Stomach (tissue), 9 donors: ENCODE data around the gene IL23A. TPM values are rescaled to one million over a fixed set of nuclear protein-coding genes. Genes with fewer than 3 reads are reported as not detected.
A peak's percentile ranks its signal among the peaks of the same experiment; 100 is the strongest.

Source experiments
- DNase-seq, 2 donors: peaks; one replicate each; pipeline versions ENCODE4 v3.0.0 to v3.0.0-alpha.2; 2013 to 2019
- H3K27ac ChIP-seq, 5 donors: fragments of 200-600 bp in 4 of 5; sonication (generic) in 4 of 5; one replicate each; pipeline ENCODE4 v1.5.1; 2013 to 2019; ENCODE audit warnings: mild to moderate bottlenecking in 1 of 5, moderate library complexity in 1 of 5
- H3K27me3 ChIP-seq, 3 donors: fragments of 200-600 bp; sonication (generic); one replicate each; pipeline ENCODE4 v1.5.1; 2017 to 2019; ENCODE audit warnings: mixed run types in 1 of 3
- H3K36me3 ChIP-seq, 4 donors: fragments of 200-600 bp; sonication (generic); 1 replicate in 3 of 4; 2 replicates in 1 of 4; pipeline ENCODE4 v1.5.1; 2016 to 2019
- H3K4me1 ChIP-seq, 4 donors: fragments of 200-600 bp; sonication (generic); one replicate each; pipeline ENCODE4 v1.5.1; 2016 to 2019
- H3K4me3 ChIP-seq, 4 donors: fragments of 200-600 bp; sonication (generic) in 3 of 4; one replicate each; pipeline ENCODE4 v1.5.1; 2016 to 2019; ENCODE audit warnings: mild to moderate bottlenecking in 1 of 4
- H3K9me3 ChIP-seq, 4 donors: fragments of 200-600 bp; sonication (generic); one replicate each; pipeline ENCODE4 v1.5.1; 2016 to 2019
- EP300 ChIP-seq: sonication (generic); formaldehyde crosslinking; IDR thresholded peaks from one replicate; pipeline ENCODE4 v1.6.1; 2017; ENCODE audit warnings: antibody characterized with exemption
- POLR2A ChIP-seq, 4 donors: fragments of 450-650 bp; IDR thresholded peaks; one replicate each; pipeline ENCODE4 v1.6.1; 2016; ENCODE audit warnings: antibody characterized with exemption in 4 of 4, control low read depth in 2 of 4, mild to moderate bottlenecking in 1 of 4, moderate library complexity in 1 of 4
- POLR2AphosphoS5 ChIP-seq, 3 donors: sonication (generic); formaldehyde crosslinking; IDR thresholded peaks; one replicate each; pipeline ENCODE4 v1.6.1; 2016; ENCODE audit warnings: antibody characterized with exemption in 3 of 3
- WGBS, 5 donors: extraction: QIAGEN DNeasy Blood & Tissue Kit in 3 of 5; methylation state at CpG; one replicate each; pipeline versions ENCODE4 v1.1.5 to v1.1.7; 2013 to 2018; 5-methylcytosine and 5-hydroxymethylcytosine counted together
- intact Hi-C: fragments of 100-400 bp; cut with DNase I; formaldehyde crosslinking; loops from one replicate; pipeline ENCODE4 v1.15.1; 2023; ENCODE audit warnings: low total_unique reads
- polyA plus RNA-seq, 3 donors: library from polyadenylated mRNA; stranded (reverse); fragments of 200-250 nt; gene quantifications; one replicate each; pipeline ENCODE4 v1.2.3, GENCODE V29; 2013
- total RNA-seq, 5 donors: library from RNA; depleted of rRNA; stranded (reverse); fragments of >200 nt; gene quantifications; one replicate each; pipeline versions ENCODE4 v1.1.0 to v1.2.3, GENCODE V29; 2014 to 2016
- TF ChIP-seq, protein P1 (sequence below), 7 experiments: fragments of 450-650 bp in 4 of 7; fragments of 200-600 bp in 3 of 7; sonication (generic) in 3 of 7; IDR thresholded peaks; one replicate each; pipeline ENCODE4 v1.5.1; 2016 to 2019; ENCODE audit warnings: antibody characterized with exemption in 7 of 7, control low read depth in 2 of 7, mild to moderate bottlenecking in 1 of 7
- donor health status: healthy with polysubstance abuse.
- donor health status: Bipolar disorder and iron deficiency.
- donor health status: healthy.

The IL23A gene
- total and polyA plus RNA-seq, 8 donors: 0.56 to 1.9 (median 1.1) TPM; not detected in 5

DNA sequence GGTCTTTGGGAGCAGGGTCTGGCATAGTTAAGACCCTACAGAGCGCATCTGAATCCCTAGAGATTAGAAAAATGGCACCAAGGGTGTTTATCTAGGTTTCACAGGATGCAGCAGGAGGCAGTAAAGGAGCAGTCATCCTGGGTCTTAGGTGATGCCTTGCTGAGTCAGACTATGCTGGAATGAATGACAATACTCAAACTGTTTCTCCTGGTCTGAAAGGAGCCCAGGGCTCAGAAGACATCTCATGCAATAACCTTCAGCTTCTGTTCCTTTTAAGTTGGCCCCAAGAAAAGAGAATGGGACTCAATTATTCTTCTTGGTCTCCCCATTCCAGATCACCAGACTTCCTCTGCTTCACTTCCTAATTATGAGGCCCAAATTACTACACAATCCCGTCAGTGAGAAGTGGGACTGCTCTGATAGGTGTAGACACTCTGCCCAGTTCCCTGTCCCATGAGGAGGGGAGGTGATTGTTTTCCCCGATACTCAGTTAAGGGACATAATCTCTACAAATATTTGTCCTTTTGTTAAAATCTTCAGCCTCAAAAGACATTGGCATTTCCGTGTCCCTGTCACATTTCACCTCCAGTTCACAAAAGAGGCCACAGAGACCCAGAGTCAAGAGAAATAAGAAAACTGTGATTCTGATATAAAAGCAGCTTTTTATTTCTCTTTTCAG lies 38.8 kb downstream of the IL23A start:
- Histone ChIP-seq H3K4me3 (no peak overlapping the region), H3K36me3 (no peaks in the 10 kb centered on the region), H3K27me3 (no peaks in the 10 kb centered on the region), H3K9me3 (no peaks in the 10 kb centered on the region), H3K27ac (no peak overlapping the region), H3K4me1 (no peaks in the 10 kb centered on the region)
- WGBS, 5 donors: 57 to 70% (median 65%) methylated on average over 4 of the region's 4 CpGs
- intact Hi-C loops: no loop called here
- DNase-seq: no peak
- no peak for TF ChIP-seq POLR2A (IDR thresholded peaks at IDR 0.05)
- TF ChIP-seq, protein P1, sequence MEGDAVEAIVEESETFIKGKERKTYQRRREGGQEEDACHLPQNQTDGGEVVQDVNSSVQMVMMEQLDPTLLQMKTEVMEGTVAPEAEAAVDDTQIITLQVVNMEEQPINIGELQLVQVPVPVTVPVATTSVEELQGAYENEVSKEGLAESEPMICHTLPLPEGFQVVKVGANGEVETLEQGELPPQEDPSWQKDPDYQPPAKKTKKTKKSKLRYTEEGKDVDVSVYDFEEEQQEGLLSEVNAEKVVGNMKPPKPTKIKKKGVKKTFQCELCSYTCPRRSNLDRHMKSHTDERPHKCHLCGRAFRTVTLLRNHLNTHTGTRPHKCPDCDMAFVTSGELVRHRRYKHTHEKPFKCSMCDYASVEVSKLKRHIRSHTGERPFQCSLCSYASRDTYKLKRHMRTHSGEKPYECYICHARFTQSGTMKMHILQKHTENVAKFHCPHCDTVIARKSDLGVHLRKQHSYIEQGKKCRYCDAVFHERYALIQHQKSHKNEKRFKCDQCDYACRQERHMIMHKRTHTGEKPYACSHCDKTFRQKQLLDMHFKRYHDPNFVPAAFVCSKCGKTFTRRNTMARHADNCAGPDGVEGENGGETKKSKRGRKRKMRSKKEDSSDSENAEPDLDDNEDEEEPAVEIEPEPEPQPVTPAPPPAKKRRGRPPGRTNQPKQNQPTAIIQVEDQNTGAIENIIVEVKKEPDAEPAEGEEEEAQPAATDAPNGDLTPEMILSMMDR (IDR thresholded peaks at IDR 0.05): no peak

DNA sequence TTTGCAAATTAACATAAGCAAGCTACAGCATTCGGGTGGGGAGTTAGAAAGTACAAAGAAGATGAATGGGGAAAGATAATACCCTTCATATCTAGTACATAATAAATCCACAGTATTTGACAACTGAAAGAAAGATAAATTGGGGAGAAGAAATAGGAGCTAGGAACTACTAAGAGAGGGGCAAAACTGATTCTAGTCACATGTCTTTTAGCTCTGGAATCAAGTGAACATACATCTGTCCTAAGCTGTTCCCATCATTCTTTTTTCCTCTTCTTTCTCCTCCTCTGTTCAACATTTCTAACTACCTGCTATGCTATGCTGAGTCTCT lies 39.3 kb downstream of the IL23A start:
- Histone ChIP-seq H3K4me1 (no peaks in the 10 kb centered on the region), H3K9me3 (no peaks in the 10 kb centered on the region), H3K27me3 (no peaks in the 10 kb centered on the region), H3K27ac (no peak overlapping the region), H3K36me3 (no peaks in the 10 kb centered on the region), H3K4me3 (no peak overlapping the region)
- intact Hi-C loops: no loop called here
- TF ChIP-seq, protein P1 (IDR thresholded peaks at IDR 0.05): no peak
- no peak for TF ChIP-seq POLR2AphosphoS5 (IDR thresholded peaks at IDR 0.05)
- TF ChIP-seq EP300: no peak
- no peak for TF ChIP-seq POLR2A (IDR thresholded peaks at IDR 0.05)
- WGBS, 5 donors: 21 to 36% (median 24%) methylated on average over 1 of the region's 1 CpG
- no peak for DNase-seq

DNA sequence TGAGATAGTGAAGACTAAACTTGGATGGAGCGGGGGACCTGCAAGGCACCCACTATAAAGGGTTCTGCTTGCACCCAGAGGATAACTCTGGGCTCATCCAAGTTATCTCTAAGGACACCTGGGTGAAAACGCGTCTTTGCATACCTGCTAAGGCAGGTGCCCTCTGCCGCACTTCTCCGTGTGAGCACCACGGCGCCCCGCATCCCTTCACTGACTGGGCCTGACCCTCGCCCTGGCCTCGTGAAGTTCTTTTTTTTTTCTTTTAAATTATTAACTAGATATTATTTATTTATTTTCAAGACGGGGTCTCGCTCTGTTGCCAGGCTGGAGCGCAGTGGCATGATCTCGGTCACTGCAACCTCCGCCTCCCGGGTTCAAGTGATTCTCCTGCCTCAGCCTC lies 43.9 kb downstream of the IL23A start:
- no peak for DNase-seq
- Histone ChIP-seq H3K36me3 (no peaks in the 10 kb centered on the region), H3K9me3 (no peaks in the 10 kb centered on the region), H3K4me1 (no peaks in the 10 kb centered on the region), H3K27me3 (no peaks in the 10 kb centered on the region), H3K4me3 (no peak overlapping the region), H3K27ac (no peak overlapping the region)
- TF ChIP-seq POLR2A (IDR thresholded peaks at IDR 0.05) (no peak), EP300 (no peak), POLR2AphosphoS5 (IDR thresholded peaks at IDR 0.05) (no peak)
- TF ChIP-seq, protein P1 (IDR thresholded peaks at IDR 0.05): no peak
- 89 to 90% (median 90%) methylated on average over 15 to 16 of the region's 16 CpGs for WGBS, 5 donors
- intact Hi-C loops: no loop called here

DNA sequence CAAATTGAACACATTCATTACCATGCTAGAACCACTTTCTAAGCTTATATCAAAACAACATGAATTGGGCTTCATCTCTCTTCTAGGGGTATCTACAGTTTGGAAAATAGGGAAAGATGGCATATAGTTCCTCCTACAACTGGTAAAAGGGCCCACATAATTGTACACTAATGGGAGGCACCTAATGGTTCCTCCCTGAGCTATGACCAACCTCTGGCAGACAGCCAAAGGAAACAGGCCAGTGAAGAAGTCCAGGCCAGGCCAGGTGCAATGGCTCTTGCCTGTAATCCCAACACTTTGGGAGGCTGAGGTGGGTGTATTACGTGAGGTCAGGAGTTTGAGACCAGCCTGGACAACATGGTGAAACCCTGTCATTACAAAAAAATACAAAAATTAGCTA lies 47.2 kb downstream of the IL23A start:
- WGBS, 5 donors: 84 to 100% (median 89%) methylated on average over 1 of the region's 1 CpG
- Histone ChIP-seq H3K27me3 (no peaks in the 10 kb centered on the region), H3K4me3 (no peak overlapping the region), H3K4me1 (no peaks in the 10 kb centered on the region), H3K27ac (no peak overlapping the region), H3K9me3 (no peaks in the 10 kb centered on the region), H3K36me3 (no peaks in the 10 kb centered on the region)
- intact Hi-C loops: no loop called here
- peak; percentile 63 to 71 for DNase-seq
- no peak for TF ChIP-seq POLR2AphosphoS5 (IDR thresholded peaks at IDR 0.05)
- TF ChIP-seq, protein P1 (IDR thresholded peaks at IDR 0.05): no peak
- TF ChIP-seq EP300: no peak
- no peak for TF ChIP-seq POLR2A (IDR thresholded peaks at IDR 0.05)
